Measurements from ENCODE around the gene FOXJ3.

FOXJ3 gene

DNA sequence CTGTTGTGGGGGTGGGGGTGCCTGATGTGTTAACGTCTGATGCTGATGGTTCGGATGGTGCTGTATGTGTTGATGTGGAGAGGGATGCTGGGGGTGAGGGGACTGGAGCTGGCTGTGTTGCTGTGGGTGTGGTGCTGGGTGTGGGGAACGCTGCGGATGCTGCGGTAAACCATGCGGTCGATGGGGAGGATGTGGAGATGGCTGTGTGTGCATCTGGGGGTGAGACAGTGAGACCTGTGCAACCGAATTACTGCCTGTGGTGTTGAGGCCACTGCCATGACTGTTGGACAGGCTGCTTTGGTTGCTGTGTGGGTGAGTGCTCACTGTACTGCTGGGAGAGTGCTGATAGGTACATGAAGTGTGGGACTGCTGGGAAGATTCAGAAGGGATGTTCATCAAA lies 143.7 kb downstream of the FOXJ3 start:
- no peak for DNase-seq (ENCODE audit: low read depth in 2 of 2)
- TF ChIP-seq, protein P1, sequence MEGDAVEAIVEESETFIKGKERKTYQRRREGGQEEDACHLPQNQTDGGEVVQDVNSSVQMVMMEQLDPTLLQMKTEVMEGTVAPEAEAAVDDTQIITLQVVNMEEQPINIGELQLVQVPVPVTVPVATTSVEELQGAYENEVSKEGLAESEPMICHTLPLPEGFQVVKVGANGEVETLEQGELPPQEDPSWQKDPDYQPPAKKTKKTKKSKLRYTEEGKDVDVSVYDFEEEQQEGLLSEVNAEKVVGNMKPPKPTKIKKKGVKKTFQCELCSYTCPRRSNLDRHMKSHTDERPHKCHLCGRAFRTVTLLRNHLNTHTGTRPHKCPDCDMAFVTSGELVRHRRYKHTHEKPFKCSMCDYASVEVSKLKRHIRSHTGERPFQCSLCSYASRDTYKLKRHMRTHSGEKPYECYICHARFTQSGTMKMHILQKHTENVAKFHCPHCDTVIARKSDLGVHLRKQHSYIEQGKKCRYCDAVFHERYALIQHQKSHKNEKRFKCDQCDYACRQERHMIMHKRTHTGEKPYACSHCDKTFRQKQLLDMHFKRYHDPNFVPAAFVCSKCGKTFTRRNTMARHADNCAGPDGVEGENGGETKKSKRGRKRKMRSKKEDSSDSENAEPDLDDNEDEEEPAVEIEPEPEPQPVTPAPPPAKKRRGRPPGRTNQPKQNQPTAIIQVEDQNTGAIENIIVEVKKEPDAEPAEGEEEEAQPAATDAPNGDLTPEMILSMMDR (IDR thresholded peaks at IDR 0.05; ENCODE audit: low read depth, low read length) = no peak
- H3K4me3 ChIP-seq (replicated peaks in 1 of 2; ENCODE audit: low read depth in 2 of 2, low read length in 2 of 2) = no peak overlapping the region

DNA sequence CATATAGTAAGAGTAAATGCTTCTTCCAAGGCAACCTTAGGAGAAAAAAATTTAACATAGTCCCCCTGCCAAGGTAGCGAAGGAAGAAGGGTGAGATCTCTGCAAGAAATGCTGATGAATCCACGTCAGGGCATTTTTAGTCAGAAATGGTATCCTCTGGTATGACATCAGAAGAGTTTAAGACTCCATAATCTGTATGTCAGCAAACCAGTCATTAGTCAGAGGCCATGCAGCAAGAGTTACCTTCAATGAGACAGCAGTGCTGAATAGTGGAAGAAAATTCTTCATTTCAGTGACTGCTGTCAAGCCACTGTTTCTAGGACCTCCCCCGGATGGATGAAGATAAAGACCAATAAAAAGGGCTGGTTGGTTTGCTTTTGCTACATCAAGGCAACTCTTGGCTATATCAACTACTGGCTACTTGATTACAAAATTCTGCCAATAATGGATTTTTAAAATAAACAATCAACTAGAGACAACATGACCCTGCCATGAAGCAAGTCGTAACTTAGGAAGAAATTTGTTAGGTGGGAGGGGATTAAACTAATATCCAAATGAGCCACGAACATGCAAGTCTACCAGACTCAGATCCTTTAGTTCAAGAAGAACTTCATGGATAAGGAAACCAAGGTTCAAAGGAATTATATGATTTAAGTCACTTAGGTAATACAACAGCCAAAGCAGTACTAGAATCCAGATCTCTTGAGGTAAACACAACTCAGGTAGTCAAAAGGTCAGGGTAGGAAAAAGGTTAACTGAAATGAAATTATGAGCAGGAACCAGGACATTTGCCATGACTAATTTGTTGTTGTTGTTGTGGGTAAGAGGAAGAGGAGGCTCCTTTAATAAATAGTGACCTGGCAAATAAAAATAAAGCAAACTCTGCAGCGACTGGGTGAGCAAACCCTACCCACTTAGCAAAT lies 144.8 kb downstream of the FOXJ3 start:
- no peak overlapping the region for H3K4me3 ChIP-seq (replicated peaks in 1 of 2; ENCODE audit: low read depth in 2 of 2, low read length in 2 of 2)
- no peak for DNase-seq (ENCODE audit: low read depth in 2 of 2)
- TF ChIP-seq, protein P1 (IDR thresholded peaks at IDR 0.05; ENCODE audit: low read depth, low read length) = no peak

DNA sequence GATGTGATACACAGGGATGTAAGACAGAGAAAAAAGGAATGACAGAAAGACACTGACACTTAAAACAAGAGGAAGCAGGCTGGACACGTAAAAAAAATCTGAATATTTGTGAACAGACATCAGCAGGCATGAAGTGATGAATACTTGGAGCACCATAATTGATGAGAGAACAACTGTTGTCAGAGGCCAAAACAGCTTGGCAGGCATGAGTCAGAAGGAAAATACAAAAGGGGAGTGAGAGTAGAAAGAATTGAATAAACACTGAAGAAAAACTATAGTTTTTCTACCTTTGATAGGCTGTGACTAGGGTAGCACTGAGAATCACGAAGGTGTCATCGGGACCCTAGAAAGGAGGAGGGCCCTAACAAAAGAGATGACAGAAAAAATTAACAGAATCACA lies 148.9 kb downstream of the FOXJ3 start:
- peak; percentile 42 to 76 for DNase-seq (ENCODE audit: low read depth in 2 of 2)
- H3K4me3 ChIP-seq (replicated peaks in 1 of 2; ENCODE audit: low read depth in 2 of 2, low read length in 2 of 2) = no peak overlapping the region
- TF ChIP-seq, protein P1 (IDR thresholded peaks at IDR 0.05; ENCODE audit: low read depth, low read length) = no peak

DNA sequence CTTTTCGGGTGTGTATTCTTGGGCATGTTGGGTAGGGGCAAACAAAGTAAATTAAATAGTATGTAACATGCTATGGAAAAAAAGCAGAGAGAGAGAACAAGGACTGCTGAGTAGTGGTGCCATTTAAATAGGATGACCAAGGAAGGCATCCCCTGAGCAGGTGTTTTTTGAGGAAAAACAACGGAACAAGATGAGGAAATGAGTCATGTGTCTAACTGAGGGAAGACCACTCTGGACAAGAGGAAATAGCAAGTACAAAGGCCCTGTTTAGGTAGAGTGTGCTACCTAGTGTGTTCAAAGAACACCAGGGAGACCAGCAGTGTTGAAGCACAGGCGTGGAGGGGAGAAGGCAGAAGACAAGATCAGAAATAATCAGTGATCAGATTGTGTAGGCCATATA lies 150.4 kb downstream of the FOXJ3 start:
- DNase-seq (ENCODE audit: low read depth in 2 of 2) = no peak

DNA sequence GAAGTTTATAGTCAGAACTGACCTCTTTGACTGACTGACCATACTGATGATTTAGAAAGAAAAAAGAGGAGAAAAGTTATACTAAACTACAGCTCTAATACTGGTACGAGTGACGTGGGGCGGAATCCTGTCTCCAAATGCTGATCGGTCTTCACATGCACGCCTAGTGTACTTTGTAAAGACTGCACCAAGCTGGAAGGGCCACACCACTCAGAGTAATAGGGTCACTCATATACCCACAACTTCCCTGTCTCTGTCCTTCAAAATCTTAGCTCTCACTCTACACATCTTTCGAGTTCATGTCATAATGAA lies 151.1 kb downstream of the FOXJ3 start:
- DNase-seq (ENCODE audit: low read depth in 2 of 2) = no peak
- TF ChIP-seq, protein P1 (IDR thresholded peaks at IDR 0.05; ENCODE audit: low read depth, low read length) = no peak
- H3K4me3 ChIP-seq (replicated peaks in 1 of 2; ENCODE audit: low read depth in 2 of 2, low read length in 2 of 2) = no peak overlapping the region

More for the DNA sequence above, 150.4 kb downstream of the FOXJ3 start:
- TF ChIP-seq, protein P1 (IDR thresholded peaks at IDR 0.05; ENCODE audit: low read depth, low read length) = no peak
- no peak overlapping the region for H3K4me3 ChIP-seq (replicated peaks in 1 of 2; ENCODE audit: low read depth in 2 of 2, low read length in 2 of 2)

DNA sequence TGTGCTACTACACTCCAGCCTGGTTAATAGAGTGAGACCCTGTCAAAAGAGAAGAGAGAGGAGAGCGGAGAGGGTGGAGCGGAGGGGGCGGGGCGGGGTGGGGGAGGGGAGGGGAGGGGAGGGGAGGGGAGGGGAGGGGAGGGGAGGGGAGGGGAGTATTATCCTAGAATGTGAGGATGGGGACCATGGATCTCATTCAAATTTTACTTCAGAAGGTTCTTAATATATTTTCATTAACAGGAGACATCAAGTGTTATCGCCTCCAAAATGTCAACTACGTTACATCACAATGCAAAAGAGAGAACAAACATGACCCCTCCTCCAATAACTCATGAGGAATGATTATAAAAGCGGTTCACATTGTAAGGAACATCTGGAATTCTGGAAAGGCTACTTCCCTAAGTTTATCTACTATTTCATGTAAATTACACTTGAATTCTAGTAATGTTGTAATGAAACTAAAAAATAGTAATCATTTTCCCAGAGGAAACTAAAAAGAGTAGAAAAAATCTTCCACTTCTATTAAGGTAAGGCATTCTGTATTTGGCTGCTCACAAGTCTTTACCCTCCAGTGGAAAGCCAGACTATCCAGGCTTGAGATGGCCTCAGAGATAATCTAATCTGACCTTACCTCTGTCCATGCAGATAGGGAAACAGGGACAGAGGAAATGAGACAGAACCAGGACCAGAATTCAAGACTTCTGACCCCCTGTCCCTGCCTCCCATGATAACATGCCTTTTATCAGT lies 151.7 kb downstream of the FOXJ3 start:
- H3K4me3 ChIP-seq (replicated peaks in 1 of 2; ENCODE audit: low read depth in 2 of 2, low read length in 2 of 2) = no peak overlapping the region
- TF ChIP-seq, protein P1 (IDR thresholded peaks at IDR 0.05; ENCODE audit: low read depth, low read length) = no peak
- DNase-seq (ENCODE audit: low read depth in 2 of 2) = no peak
